NCI-H82 treated with DMSO at 0.1 percent for 48 hours (cell line): Measurements from ENCODE around the gene MTHFR.

Source experiments
- DNase-seq: peaks from one replicate; lab custom pipeline; 2025; ENCODE audit not compliant: unreplicated experiment; lab: John Stamatoyannopoulos, UW

The MTHFR gene

GRCh38 chr1:11761988-11762406 lies 43.8 kb downstream of the MTHFR start, which contains the start of gene C1orf167:
Gene C1orf167 (plus strand): TSS chr1:11762193. CDS start chr1:11764401, 2,208 bp downstream.
- peak; percentile 4 for DNase-seq

GRCh38 chr1:11761285-11761684 lies 44.5 kb downstream of the MTHFR start:
- DNase-seq = no peak

- no peak for DNase-seq
Observed at GRCh38 chr1:11759791-11760190, 46.0 kb downstream of the MTHFR start.

GRCh38 chr1:11757047-11757446 lies 48.7 kb downstream of the MTHFR start:
- DNase-seq = no peak

- DNase-seq = no peak
Observed at GRCh38 chr1:11753555-11754208, 52.1 kb downstream of the MTHFR start.

- DNase-seq = no peak
Observed at GRCh38 chr1:11752359-11753088, 53.2 kb downstream of the MTHFR start.

GRCh38 chr1:11751087-11751486 lies 54.7 kb downstream of the MTHFR start:
- DNase-seq = no peak

- no peak for DNase-seq
Observed at GRCh38 chr1:11749996-11750395, 55.8 kb downstream of the MTHFR start.

GRCh38 chr1:11749203-11749689 lies 56.5 kb downstream of the MTHFR start:
- peak; percentile 10 for DNase-seq

GRCh38 chr1:11748294-11749202 lies 57.2 kb downstream of the MTHFR start:
- no peak for DNase-seq

GRCh38 chr1:11746795-11747487 lies 58.8 kb downstream of the MTHFR start:
- DNase-seq = no peak

- DNase-seq = no peak
Observed at GRCh38 chr1:11746092-11746491, 59.7 kb downstream of the MTHFR start.

- no peak for DNase-seq
Observed at GRCh38 chr1:11744287-11744686, 61.5 kb downstream of the MTHFR start.

GRCh38 chr1:11741919-11742558 lies 63.7 kb downstream of the MTHFR start:
- DNase-seq = no peak

GRCh38 chr1:11741482-11741881 lies 64.3 kb downstream of the MTHFR start:
- DNase-seq = no peak

- no peak for DNase-seq
Observed at GRCh38 chr1:11740258-11741192, 65.2 kb downstream of the MTHFR start.

GRCh38 chr1:11738783-11739182 lies 67.0 kb downstream of the MTHFR start:
- DNase-seq = no peak

- no peak for DNase-seq
Observed at GRCh38 chr1:11738096-11738495, 67.7 kb downstream of the MTHFR start.
